ENCODE data around the gene LGR5.

DNA sequence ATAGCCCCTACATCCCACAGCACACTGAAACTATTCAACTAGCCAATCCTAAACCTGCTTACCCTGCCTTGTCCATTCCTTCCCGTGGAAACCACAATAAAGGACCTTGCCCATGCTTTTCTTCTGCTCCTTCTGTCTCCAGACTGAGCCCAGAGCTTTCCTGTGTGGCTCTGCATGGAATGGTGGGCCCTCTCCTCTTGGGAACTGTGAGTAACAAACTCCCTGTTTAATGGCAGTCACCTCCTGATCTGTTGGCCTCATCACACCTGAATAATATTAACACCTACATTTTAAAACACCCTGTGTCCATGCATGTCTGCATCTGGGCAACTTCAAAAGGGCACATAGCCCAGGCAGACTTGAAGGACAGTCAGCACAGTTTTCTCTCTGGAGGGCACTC lies 12.4 kb downstream of the LGR5 start:
- TF ChIP-seq, protein P1, sequence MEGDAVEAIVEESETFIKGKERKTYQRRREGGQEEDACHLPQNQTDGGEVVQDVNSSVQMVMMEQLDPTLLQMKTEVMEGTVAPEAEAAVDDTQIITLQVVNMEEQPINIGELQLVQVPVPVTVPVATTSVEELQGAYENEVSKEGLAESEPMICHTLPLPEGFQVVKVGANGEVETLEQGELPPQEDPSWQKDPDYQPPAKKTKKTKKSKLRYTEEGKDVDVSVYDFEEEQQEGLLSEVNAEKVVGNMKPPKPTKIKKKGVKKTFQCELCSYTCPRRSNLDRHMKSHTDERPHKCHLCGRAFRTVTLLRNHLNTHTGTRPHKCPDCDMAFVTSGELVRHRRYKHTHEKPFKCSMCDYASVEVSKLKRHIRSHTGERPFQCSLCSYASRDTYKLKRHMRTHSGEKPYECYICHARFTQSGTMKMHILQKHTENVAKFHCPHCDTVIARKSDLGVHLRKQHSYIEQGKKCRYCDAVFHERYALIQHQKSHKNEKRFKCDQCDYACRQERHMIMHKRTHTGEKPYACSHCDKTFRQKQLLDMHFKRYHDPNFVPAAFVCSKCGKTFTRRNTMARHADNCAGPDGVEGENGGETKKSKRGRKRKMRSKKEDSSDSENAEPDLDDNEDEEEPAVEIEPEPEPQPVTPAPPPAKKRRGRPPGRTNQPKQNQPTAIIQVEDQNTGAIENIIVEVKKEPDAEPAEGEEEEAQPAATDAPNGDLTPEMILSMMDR (IDR thresholded peaks at IDR 0.05; ENCODE audit: low read depth, low read length), result no peak
- no peak for TF ChIP-seq EZH2phosphoT487 (IDR thresholded peaks at IDR 0.05; ENCODE audit: low read depth)

Measured in OCI-LY3 (cell line).